ELR (cell line): ENCODE measurements around the gene NCOA6.

Experiments
- DNase-seq: peaks from one replicate; pipeline ENCODE4 v3.0.0-alpha.2; 2015; ENCODE audit warnings: low read depth

The NCOA6 gene

DNA sequence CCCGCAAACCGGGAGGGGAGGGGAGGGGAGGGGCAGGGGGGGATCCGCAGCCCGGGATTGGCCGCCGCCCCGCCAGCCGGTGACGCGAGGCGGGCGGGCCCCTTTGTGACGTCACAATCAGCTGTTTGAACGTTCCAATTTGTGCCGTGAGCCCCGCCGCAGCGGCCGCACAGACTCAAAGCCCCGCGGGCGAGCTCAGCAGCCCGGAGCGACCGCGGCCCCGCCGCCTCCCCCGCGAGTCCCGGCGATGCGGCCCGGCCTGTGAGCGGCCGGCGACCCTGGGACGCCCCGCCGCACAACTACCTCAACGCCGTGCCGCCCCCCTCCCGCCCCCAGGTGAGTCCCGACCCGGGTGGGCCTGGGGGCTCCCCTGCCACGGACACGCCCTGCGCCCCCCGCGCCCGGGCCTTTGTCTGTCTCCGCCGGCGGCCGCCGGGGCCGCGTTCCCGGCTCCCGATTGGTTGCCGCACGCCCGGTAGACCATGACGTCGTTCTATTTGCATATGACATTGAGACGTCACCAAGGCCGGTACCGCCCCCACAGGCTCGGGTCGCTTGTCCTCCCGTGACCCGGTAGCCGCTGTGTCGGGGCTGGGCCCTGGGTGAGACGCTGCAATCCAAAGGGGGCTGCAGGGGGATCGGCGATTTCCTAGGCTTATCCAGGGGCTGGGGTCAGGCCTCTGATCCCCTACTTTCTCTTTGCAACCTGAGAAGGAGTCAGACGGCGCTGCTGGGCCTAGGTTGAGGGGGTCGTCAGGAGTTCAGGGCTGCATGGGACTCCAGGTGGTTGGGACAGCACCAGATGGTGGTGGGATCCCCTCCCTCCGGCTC is 121.1 kb downstream of the NCOA6 start, which contains the start of gene TP53INP2:
TSS of gene TP53INP2 (plus strand) at position 168 of the 831 bp plus-strand sequence. CDS start 4,396 bp downstream, outside the sequence.
- peak; percentile 93 for DNase-seq

- DNase-seq = peak; percentile 35
Measured at GRCh38 chr20:34703424-34704176, 121.9 kb downstream of the NCOA6 start.

DNA sequence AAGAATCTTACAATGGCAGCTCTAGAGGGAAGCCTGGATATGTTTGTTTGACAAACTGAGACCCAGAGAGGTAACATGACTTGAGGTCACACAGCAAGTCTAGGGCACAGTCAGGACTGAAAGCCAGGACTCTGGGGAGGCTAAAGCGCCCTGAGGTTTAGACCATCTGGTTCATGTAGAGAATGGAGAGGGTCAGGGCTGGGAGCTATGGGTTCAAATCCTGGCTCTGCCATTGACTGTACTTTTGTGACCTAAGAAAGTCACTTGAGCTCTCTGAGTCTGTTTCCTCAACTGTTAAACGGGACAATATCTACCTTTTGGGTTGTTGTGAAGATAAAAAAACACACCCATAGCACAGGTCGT is 122.4 kb downstream of the NCOA6 start:
- no peak for DNase-seq

DNA sequence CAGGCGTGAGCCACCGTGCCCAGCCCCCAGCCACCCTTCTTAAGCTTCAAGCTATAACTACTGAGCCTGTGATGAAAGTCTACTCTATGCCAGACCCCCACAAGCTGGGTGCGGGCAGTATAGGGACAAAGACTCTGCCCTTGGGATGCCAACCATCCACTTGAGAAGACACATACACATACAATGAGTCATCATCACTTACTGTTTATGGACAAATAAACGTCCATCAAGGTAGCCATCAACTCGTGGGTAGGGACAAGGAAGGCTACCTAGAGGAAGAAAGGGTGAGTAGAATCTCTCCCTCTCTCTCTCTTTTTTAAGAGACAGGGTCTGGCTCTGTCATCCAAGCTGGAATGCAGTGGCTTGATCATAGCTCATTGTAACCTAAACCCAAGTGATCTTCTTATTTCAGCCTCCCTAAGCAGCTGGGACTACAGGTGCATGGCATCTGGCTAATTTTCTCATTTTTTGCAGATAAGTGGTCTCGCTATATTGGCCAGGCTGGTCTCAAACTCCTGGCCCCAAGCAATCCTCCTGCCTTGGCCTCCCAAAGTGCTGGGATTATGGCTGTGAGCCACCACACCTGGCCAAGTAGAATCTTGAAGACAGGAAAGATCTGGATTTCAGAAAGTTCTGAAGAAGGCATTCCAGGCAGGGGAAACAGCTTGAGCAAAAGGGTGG is 123.9 kb downstream of the NCOA6 start:
- peak; percentile 33 for DNase-seq

DNA sequence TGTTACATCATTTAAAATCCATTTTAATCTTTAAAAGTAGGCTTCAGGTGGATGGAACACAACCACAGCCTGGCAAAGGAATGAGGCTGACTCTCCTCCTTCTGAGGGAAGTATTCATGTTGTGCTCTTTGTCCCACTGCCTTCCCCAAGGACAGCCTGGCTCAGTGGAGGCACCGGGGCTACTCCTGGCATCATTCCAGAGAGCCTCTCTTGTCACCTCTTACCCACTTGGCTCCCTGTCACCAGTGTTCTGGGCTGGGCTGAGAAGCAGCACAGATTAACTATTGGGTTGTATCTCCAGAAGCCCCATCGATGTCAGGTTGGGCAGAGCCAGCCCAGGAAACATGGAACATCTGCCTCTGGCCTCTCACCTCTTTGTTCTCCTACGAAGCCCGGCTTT is 132.0 kb downstream of the NCOA6 start:
- DNase-seq = no peak

GRCh38 chr20:34691838-34692237 is 133.6 kb downstream of the NCOA6 start:
- no peak for DNase-seq

DNA sequence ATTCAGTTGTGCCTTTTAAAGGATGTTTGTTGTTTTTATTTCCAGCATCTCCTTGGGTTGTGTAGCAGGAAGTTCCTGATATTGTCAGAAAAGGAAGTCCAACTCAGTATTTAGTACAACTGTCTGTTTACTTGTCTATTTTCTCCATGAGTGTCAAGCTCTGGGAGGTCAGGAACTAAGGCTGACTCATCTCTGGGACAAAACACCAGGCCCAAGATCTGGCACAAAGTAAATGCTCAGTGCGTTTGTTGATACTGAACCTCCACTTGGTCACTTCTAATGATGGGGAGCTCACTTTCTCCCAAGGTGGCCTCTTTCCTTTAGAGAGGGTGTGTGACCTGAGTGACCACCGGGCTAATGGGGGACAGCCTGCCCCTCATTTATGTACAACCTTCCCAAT is 136.0 kb downstream of the NCOA6 start:
- DNase-seq = peak; percentile 57

DNA sequence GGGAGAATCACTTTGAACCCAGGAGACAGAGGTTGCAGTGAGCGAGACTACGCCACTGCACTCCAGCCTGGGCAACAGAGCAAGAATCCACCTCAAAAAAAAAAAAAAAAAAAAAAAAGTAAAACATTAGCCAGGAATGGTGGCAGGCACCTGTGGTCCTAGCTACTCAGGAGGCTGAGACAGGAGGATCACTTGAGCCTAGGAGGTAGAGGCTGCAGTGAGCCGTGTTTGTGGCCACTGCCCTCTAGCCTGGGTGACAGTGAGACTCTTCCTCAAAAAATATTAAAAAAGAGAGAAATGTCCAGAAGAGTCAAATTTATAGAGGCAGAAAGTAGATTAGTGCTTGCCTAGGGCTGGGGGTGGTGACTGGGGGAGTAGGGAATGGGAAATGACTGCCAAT is 141.8 kb downstream of the NCOA6 start:
- no peak for DNase-seq

DNA sequence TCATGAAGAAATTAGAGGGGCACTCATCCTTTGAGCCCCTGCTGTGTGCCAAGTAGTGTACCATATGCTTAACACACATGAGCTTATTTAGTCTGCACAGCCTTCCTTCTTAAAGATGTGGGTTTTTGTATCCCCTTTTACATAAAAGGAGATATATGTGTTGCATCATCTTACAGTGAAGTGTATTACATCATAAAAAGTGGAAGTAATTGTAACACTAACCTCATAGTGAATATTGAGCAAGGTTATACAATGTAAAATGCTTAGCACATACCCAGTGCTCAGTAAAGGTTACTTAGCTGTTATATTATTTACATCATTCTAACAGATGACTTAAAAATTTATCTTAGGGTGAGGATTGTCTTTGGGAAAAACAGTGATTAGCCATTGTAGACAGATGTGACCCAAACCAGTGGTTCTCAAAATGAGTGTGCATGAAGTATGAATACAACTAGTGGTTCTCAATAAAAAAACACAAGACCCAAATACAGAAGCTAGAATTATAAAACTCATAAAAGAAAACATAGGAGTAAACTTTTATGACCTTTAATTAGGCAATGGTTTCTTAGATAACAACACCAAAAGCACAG is 144.8 kb downstream of the NCOA6 start:
- DNase-seq = no peak

DNA sequence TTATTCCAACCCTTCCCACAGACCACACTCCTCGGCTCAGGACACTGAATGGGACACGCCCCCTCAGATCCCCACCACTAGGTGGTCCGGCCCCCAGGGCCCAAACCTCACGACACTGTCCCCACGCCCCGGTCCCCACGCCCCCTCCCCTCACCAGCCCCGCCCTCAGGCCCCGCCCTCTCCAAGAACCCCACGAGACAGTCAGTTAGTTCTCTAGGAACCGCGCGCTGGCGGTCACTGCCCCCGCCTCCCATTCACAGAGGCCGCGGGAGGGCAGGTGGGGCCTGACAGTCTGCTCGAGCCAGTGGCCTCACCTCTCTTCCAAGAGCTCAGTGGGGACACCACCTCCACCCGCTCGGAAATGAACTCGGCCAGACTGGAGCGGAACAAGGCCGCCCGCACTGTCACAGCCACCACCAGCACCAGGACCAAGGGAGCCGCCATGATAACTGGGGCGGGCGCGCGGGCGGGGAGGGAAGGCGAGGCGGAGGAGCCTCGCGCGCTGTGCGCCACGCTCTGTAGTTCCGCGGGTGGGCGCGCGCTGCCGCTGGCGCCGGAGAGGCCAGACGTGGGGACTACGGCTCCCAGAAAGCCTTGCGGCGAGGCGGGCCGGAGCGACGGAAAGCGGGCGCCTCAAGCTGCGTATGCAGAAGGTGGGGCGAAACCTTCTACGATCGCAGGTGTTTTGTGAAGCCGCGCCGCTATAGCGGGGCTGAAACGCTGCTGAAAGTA is 148.6 kb downstream of the NCOA6 start, which contains the start of gene PIGU:
TSS of gene PIGU (minus strand) at position 451 of the 732 bp plus-strand sequence. CDS start at position 444, 7 bp downstream.
- DNase-seq = peak; percentile 98

- no peak for DNase-seq
Measured at GRCh38 chr20:34675993-34676641, 149.3 kb downstream of the NCOA6 start.

GRCh38 chr20:34675561-34675960 is 149.9 kb downstream of the NCOA6 start:
- no peak for DNase-seq

DNA sequence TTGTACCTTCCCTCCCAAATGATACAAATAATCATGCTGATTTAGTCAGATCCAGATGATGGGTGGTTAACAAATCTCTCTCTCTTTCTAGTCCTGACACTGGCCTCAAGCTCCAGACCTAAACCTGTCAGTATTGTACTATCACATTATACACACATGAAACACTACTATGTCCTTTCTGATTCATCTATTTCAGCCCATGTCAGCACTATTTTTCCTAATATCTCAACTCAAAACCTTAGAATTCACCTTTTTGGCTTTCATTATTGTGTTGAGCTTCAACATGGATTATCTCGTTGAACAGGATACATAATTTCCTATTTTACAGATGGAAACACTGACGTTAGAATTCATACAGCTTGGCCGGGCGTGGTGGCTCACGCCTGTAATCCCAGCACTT is 152.0 kb downstream of the NCOA6 start:
- no peak for DNase-seq

GRCh38 chr20:34669094-34669493 is 156.4 kb downstream of the NCOA6 start:
- DNase-seq = no peak
